Measurements from ENCODE around the gene ERGIC1.

ERGIC1 gene

GRCh38 chr5:172999372-172999973, 165.4 kb downstream of the ERGIC1 start:
- DNase-seq: no peak
- no peak for TF ChIP-seq CTCF (IDR thresholded peaks at IDR 0.05; ENCODE audit: low read depth, low read length, missing control alignments)
- Histone ChIP-seq H3K36me3 (replicated peaks) (peaks cover 16% of the 10 kb centered on the region), H3K27ac (no peak overlapping the region), H3K4me3 (ENCODE audit: low read depth, low read length) (no peak overlapping the region), H3K27me3 (replicated peaks) (no peaks in the 10 kb centered on the region)
- in situ Hi-C loops (cut with HindIII; ENCODE audit: low pct_ligation_motif_present, low sequenced_read_pairs): no loop called here

DNA sequence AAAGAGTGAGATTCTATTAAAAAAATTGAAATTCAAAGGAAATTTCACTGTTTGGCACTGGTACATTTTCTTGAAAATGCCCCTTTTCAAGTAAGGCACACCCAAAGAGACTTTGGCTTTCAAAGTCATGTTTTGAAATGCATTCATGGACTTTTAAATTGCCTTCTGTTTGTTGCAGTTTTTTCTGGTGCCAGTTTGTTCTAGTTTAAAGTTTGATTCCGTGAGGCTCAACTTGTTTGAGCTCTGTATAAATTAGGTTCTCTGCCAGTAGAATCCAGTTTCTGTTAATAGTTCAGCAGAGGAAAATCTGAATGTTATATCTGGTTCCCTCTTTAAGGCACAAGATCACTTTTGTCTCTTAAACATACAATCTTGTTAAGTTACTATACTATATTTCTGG, 165.9 kb downstream of the ERGIC1 start:
- H3K27ac ChIP-seq: no peak overlapping the region
- no peak for DNase-seq
- in situ Hi-C loops (cut with HindIII; ENCODE audit: low pct_ligation_motif_present, low sequenced_read_pairs): no loop called here
- no peak for TF ChIP-seq CTCF (IDR thresholded peaks at IDR 0.05; ENCODE audit: low read depth, low read length, missing control alignments)
- H3K27me3 ChIP-seq (replicated peaks): no peaks in the 10 kb centered on the region
- peaks cover 16% of the 10 kb centered on the region for H3K36me3 ChIP-seq (replicated peaks)
- H3K4me3 ChIP-seq (ENCODE audit: low read depth, low read length): no peak overlapping the region

- no peak for TF ChIP-seq CTCF (IDR thresholded peaks at IDR 0.05; ENCODE audit: low read depth, low read length, missing control alignments)
- Histone ChIP-seq H3K36me3 (replicated peaks) (peaks cover 3% of the 10 kb centered on the region), H3K4me3 (ENCODE audit: low read depth, low read length) (no peak overlapping the region), H3K27ac (no peak overlapping the region), H3K27me3 (replicated peaks) (no peaks in the 10 kb centered on the region)
- no peak for DNase-seq
- in situ Hi-C loops (cut with HindIII; ENCODE audit: low pct_ligation_motif_present, low sequenced_read_pairs): no loop called here
These were observed 167.3 kb downstream of the ERGIC1 start for GRCh38 chr5:173001229-173001841.

All from brain microvascular endothelial cell (primary cell).